ENCODE results near the gene XK. TPM values are rescaled to one million over a fixed set of nuclear protein-coding genes. Genes with fewer than 3 reads are reported as not detected.

The XK gene
- total and polyA plus RNA-seq, 9 of the 15 experiments (the other 6 are each of a cell fraction or from before 2014, with no cell fraction given), result 4.0 to 21.6 (median 11.6) TPM

- Histone ChIP-seq H3K9ac (ENCODE audit: insufficient read depth in 1 of 2, low read depth in 2 of 2, low read length in 2 of 2) (no peak overlapping the region), H3K27me3 (ENCODE audit: control insufficient read depth in 2 of 2, insufficient read depth in 2 of 2, low read length in 2 of 2) (no peaks in the 10 kb centered on the region), H3K9me1 (ENCODE audit: control insufficient read depth, insufficient read depth, low read length) (no peaks in the 10 kb centered on the region), H3K4me3 (no peak overlapping the region), H3K79me2 (ENCODE audit: control insufficient read depth, insufficient read depth, low read length) (no peaks in the 10 kb centered on the region), H3K36me3 (ENCODE audit: control insufficient read depth, insufficient read depth, low read length) (no peaks in the 10 kb centered on the region), H3K4me1 (replicated peaks in 1 of 2; ENCODE audit: control insufficient read depth in 2 of 2, insufficient read depth in 2 of 2, low read length in 2 of 2) (no peaks in the 10 kb centered on the region), H3K9me3 (replicated peaks; ENCODE audit: control insufficient read depth, insufficient read depth, low read depth, low read length) (no peaks in the 10 kb centered on the region), H4K20me1 (replicated peaks; ENCODE audit: control insufficient read depth, insufficient read depth, low read length) (no peaks in the 10 kb centered on the region), H2AFZ (ENCODE audit: low read depth, low read length) (no peak overlapping the region), H3K4me2 (ENCODE audit: insufficient read depth, low read length) (no peak overlapping the region), H3K27ac (ENCODE audit: extremely low read depth, low read depth, low read length) (no peak overlapping the region)
- WGBS (ENCODE audit: insufficient coverage, low coverage, missing lambda C conversion rate), result 33% methylated on average over 6 of the region's 6 CpGs
- POLR2A ChIA-PET, result no interaction called here
- intact Hi-C loops (cut with micrococcal nuclease) (no loop called here), in situ Hi-C loops (cut with MboI) (no loop called here)
- DNase-seq (ENCODE audit: extremely low read depth in 1 of 4, low spot score in 3 of 4), result no peak
- no TSS peak for BruUV-seq (replicated peaks)
- TF ChIP-seq SMARCE1 (IDR thresholded peaks at IDR 0.05) (no peak), ARID1B (IDR thresholded peaks at IDR 0.05) (no peak), ETS1 (conservative IDR thresholded peaks at IDR 0.05; ENCODE audit: control insufficient read depth, low read depth, low read length) (no peak), ZNF79 (CRISPR knock-in tag; IDR thresholded peaks at IDR 0.05; ENCODE audit: low read depth) (no peak), ZNF407 (IDR thresholded peaks at IDR 0.05; ENCODE audit: low read depth) (no peak), POLR3A (IDR thresholded peaks at IDR 0.05; ENCODE audit: borderline replicate concordance, extremely low read depth, insufficient read depth, insufficient read length) (no peak), BRD9 (IDR thresholded peaks at IDR 0.05; ENCODE audit: low read depth, partially characterized antibody) (no peak)
- CTCF ChIA-PET (ENCODE audit: low intra/inter-chr PET ratio), result no interaction called here
- FAIRE-seq, result no peak
- no peak for ATAC-seq
Observed at GRCh38 chrX:37667141-37667540, 18.4 kb upstream of the XK start.

Measured in K562 (cell line).